GM10248 (cell line): ENCODE measurements around the gene PTPRG.
"Not testable (repeated sequence)": the region's sequence is repeated elsewhere in the genome, so short reads cannot be mapped to it uniquely, and the experiment has no call there.

Source experiments
- CTCF ChIA-PET: fragments of 300-600 bp; sonication (Branson Sonifier 250); formaldehyde crosslinking; extraction: SDS; loops from one replicate; lab custom pipeline; 2021; ENCODE audit warnings: antibody characterized with exemption; lab: Yijun Ruan, JAX
- POLR2A ChIA-PET: fragments of 350-650 bp; sonication (Branson Sonifier 250); formaldehyde crosslinking; extraction: SDS; loops from one replicate; lab custom pipeline; 2020; ENCODE audit warnings: antibody characterized with exemption; lab: Yijun Ruan, JAX
- DNase-seq: peaks from one replicate; pipeline ENCODE4 v3.0.0; 2012; ENCODE audit errors: extremely low spot score
- CTCF ChIP-seq: IDR thresholded peaks from 2 replicates; pipeline ENCODE4 v1.5.1; 2012; ENCODE audit warnings: mild to moderate bottlenecking, low read depth; ENCODE audit errors: extremely low read depth, missing control alignments, control extremely low read depth

The PTPRG gene

GRCh38 chr3:61537366-61537765 is 24.0 kb upstream of the PTPRG start:
- no peak for TF ChIP-seq CTCF
- CTCF ChIA-PET: interaction anchor here (1.1 to 3.5 kb wide), 2 partner anchors 7 to 8 kb away, joined by 3 to 11 read pairs; no protein-coding TSS in a partner anchor
- POLR2A ChIA-PET: no interaction called here
- DNase-seq: no peak

- POLR2A ChIA-PET: no interaction called here
- no peak for DNase-seq
- no peak for TF ChIP-seq CTCF
These were observed 22.9 kb upstream of the PTPRG start for GRCh38 chr3:61538486-61538885.

GRCh38 chr3:61541694-61542093 is 19.7 kb upstream of the PTPRG start:
- DNase-seq: no peak
- POLR2A ChIA-PET: no interaction called here
- no peak for TF ChIP-seq CTCF
- CTCF ChIA-PET: no interaction called here

More at GRCh38 chr3:61538486-61538885, 22.9 kb upstream of the PTPRG start:
- CTCF ChIA-PET: interaction anchor here (3.5 kb wide), 1 partner anchor 8 kb away, joined by 11 read pairs; no protein-coding TSS in a partner anchor

GRCh38 chr3:61545716-61546115 is 15.7 kb upstream of the PTPRG start:
- ChIA-PET CTCF (interaction anchor here (0.9 to 1.4 kb wide), 2 partner anchors 9 to 12 kb away, joined by 3 read pairs; no protein-coding TSS in a partner anchor), POLR2A (no interaction called here)
- TF ChIP-seq CTCF: no peak
- DNase-seq: no peak

- TF ChIP-seq CTCF: no peak
- DNase-seq: no peak
- CTCF ChIA-PET: no interaction called here
- POLR2A ChIA-PET: no interaction called here
These were observed 13.7 kb upstream of the PTPRG start for GRCh38 chr3:61547625-61548024.

- CTCF ChIA-PET, DNase-seq, POLR2A ChIA-PET: not testable (repeated sequence)
These were observed 8.7 kb upstream of the PTPRG start for GRCh38 chr3:61552704-61553103.

GRCh38 chr3:61559136-61559731 is 2.1 kb upstream of the PTPRG start:
- no peak for TF ChIP-seq CTCF
- no peak for DNase-seq
- ChIA-PET POLR2A (no interaction called here), CTCF (interaction anchor here (2.0 kb wide), 1 partner anchor 19 kb away, joined by 5 read pairs; no protein-coding TSS in a partner anchor)
